ENCODE measurements around the gene PRKAG3. TPM values are rescaled to one million over a fixed set of nuclear protein-coding genes. Genes with fewer than 3 reads are reported as not detected.

Gene PRKAG3
- total and polyA plus RNA-seq, 9 of the 15 experiments (the other 6 are each of a cell fraction or from before 2014, with no cell fraction given) = not detected

GRCh38 chr2:218781691-218782527, 49.7 kb downstream of the PRKAG3 start, which contains the start of gene CYP27A1 (continued):
- TF ChIP-seq THAP7 (CRISPR knock-in tag; IDR thresholded peaks at IDR 0.05) (no peak), ZNF12 (CRISPR knock-in tag; IDR thresholded peaks at IDR 0.05) (no peak)

GRCh38 chr2:218780851-218781690, 50.5 kb downstream of the PRKAG3 start:
- Histone ChIP-seq H3K9ac (ENCODE audit: insufficient read depth in 1 of 2, low read depth in 2 of 2, low read length in 2 of 2) (no peak overlapping the region), H4K20me1 (replicated peaks; ENCODE audit: control insufficient read depth, insufficient read depth, low read length) (no peaks in the 10 kb centered on the region), H3K4me3 (no peak overlapping the region), H3K27ac (ENCODE audit: extremely low read depth, low read depth, low read length) (no peak overlapping the region), H3K27me3 (ENCODE audit: control insufficient read depth in 2 of 2, insufficient read depth in 2 of 2, low read length in 2 of 2) (peaks cover 8 to 31% of the 10 kb centered on the region in 2 experiments; a peak in 4 of 5 replicates), H2AFZ (ENCODE audit: low read depth, low read length) (no peak overlapping the region), H3K4me1 (replicated peaks in 1 of 2; ENCODE audit: control insufficient read depth in 2 of 2, insufficient read depth in 2 of 2, low read length in 2 of 2) (peaks cover 0 to 8% of the 10 kb centered on the region in 2 experiments; a peak in 2 of 5 replicates), H3K9me1 (ENCODE audit: control insufficient read depth, insufficient read depth, low read length) (no peaks in the 10 kb centered on the region), H3K9me3 (replicated peaks; ENCODE audit: control insufficient read depth, insufficient read depth, low read depth, low read length) (no peaks in the 10 kb centered on the region), H3K36me3 (ENCODE audit: control insufficient read depth, insufficient read depth, low read length) (no peaks in the 10 kb centered on the region), H3K79me2 (ENCODE audit: control insufficient read depth, insufficient read depth, low read length) (no peaks in the 10 kb centered on the region), H3K4me2 (ENCODE audit: insufficient read depth, low read length) (no peak overlapping the region)
- 24% methylated on average over 14 of the region's 15 CpGs for WGBS (ENCODE audit: insufficient coverage, low coverage, missing lambda C conversion rate)
- no TSS peak for BruUV-seq (replicated peaks)
- intact Hi-C loops (cut with micrococcal nuclease) = no loop called here
- ChIA-PET CTCF (ENCODE audit: low intra/inter-chr PET ratio) (interaction anchor here (0.7 kb wide), 1 partner anchor 908 kb away, joined by 3 read pairs; no protein-coding TSS in a partner anchor), POLR2A (interaction anchor here (1.1 kb wide), 1 partner anchor 10 kb away, joined by 4 read pairs; no protein-coding TSS in a partner anchor)
- no peak for FAIRE-seq
- DNase-seq (ENCODE audit: extremely low read depth in 1 of 4, low spot score in 3 of 4) = no peak
- in situ Hi-C loops (cut with MboI) = no loop called here
- no peak for ATAC-seq
- no peak for TF ChIP-seq MEF2D (tag; conservative IDR thresholded peaks at IDR 0.05; ENCODE audit: low read depth)
- no peak for TF ChIP-seq JUND (IDR thresholded peaks at IDR 0.05; ENCODE audit: borderline replicate concordance, low read depth, low read length)
- no peak for TF ChIP-seq JUND (tag; IDR thresholded peaks at IDR 0.05; ENCODE audit: borderline replicate concordance, low read depth, low read length)
- TF ChIP-seq PBX2 (CRISPR knock-in tag; IDR thresholded peaks at IDR 0.05; ENCODE audit: low read depth) = no peak
- no peak for TF ChIP-seq PBX2 (tag; conservative IDR thresholded peaks at IDR 0.05; ENCODE audit: low read depth)
- no peak for TF ChIP-seq RCOR1 (IDR thresholded peaks at IDR 0.05; ENCODE audit: borderline replicate concordance in 1 of 2, low read depth in 2 of 2, low read length in 2 of 2)
- no peak for TF ChIP-seq ZNF184 (CRISPR knock-in tag; IDR thresholded peaks at IDR 0.05)
- no peak for TF ChIP-seq ELF4 (CRISPR knock-in tag; IDR thresholded peaks at IDR 0.05)
- TF ChIP-seq MCM5 (IDR thresholded peaks at IDR 0.05; ENCODE audit: low read depth) = no peak
- no peak for TF ChIP-seq CREM (IDR thresholded peaks at IDR 0.05; ENCODE audit: low read depth)
- no peak for TF ChIP-seq DLX4 (CRISPR knock-in tag; IDR thresholded peaks at IDR 0.05)
- no peak for TF ChIP-seq HNRNPLL (IDR thresholded peaks at IDR 0.05; ENCODE audit: low read depth, low read length, poor library complexity, severe bottlenecking)
- TF ChIP-seq GABPA (tag; conservative IDR thresholded peaks at IDR 0.05; ENCODE audit: low read depth) = no peak

All from K562 (cell line).